Activated CD8-positive, alpha-beta memory T cell treated with anti-CD3 and anti-CD28 coated beads for 1 hour (primary cell): ENCODE results near the gene TMEM140.
A peak's percentile ranks its signal among the peaks of the same experiment; 100 is the strongest.

Experiments
- DNase-seq, 2 donors: peaks; one replicate each; pipeline ENCODE4 v3.0.0-alpha.2; 2020; ENCODE audit warnings: low read depth in 1 of 2; ENCODE audit errors: extremely low read depth in 1 of 2

TMEM140 gene

GRCh38 chr7:135192914-135193536 lies 45.2 kb downstream of the TMEM140 start:
- no peak for DNase-seq

GRCh38 chr7:135193615-135194081 lies 45.8 kb downstream of the TMEM140 start:
- no peak for DNase-seq

- no peak for DNase-seq
Measured at GRCh38 chr7:135194494-135195095, 46.7 kb downstream of the TMEM140 start.

- no peak for DNase-seq
Measured at GRCh38 chr7:135195156-135195555, 47.3 kb downstream of the TMEM140 start.

GRCh38 chr7:135195968-135196629 lies 48.2 kb downstream of the TMEM140 start:
- DNase-seq, result no peak

GRCh38 chr7:135197343-135197742 lies 49.5 kb downstream of the TMEM140 start:
- no peak for DNase-seq

GRCh38 chr7:135197906-135198655 lies 50.2 kb downstream of the TMEM140 start:
- no peak for DNase-seq

GRCh38 chr7:135199439-135199838 lies 51.6 kb downstream of the TMEM140 start:
- DNase-seq, result no peak

- DNase-seq, result no peak
Measured at GRCh38 chr7:135200821-135201331, 53.0 kb downstream of the TMEM140 start.

- no peak for DNase-seq
Measured at GRCh38 chr7:135201350-135201749, 53.5 kb downstream of the TMEM140 start.

- DNase-seq, result no peak
Measured at GRCh38 chr7:135204341-135204749, 56.5 kb downstream of the TMEM140 start.

GRCh38 chr7:135204876-135205275 lies 57.0 kb downstream of the TMEM140 start:
- DNase-seq, result no peak

- DNase-seq, result no peak
Measured at GRCh38 chr7:135205850-135206249, 58.0 kb downstream of the TMEM140 start.

- no peak for DNase-seq
Measured at GRCh38 chr7:135206941-135207391, 59.1 kb downstream of the TMEM140 start.

GRCh38 chr7:135207406-135208101 lies 59.7 kb downstream of the TMEM140 start:
- no peak for DNase-seq

GRCh38 chr7:135208102-135208793 lies 60.4 kb downstream of the TMEM140 start:
- DNase-seq, result no peak

- DNase-seq, result no peak
Measured at GRCh38 chr7:135209225-135209834, 61.5 kb downstream of the TMEM140 start.

- no peak for DNase-seq
Measured at GRCh38 chr7:135210888-135211178, 63.0 kb downstream of the TMEM140 start.

- peak; percentile 84 to 95 for DNase-seq
Measured at GRCh38 chr7:135211179-135211945, 63.5 kb downstream of the TMEM140 start, which contains the start of gene WDR91. Gene WDR91, minus strand, starts transcription at chr7:135211526. Its CDS starts 24 bp downstream, at chr7:135211502.
